Ovary (tissue), 3 donors: Measurements from ENCODE around the gene EEF2KMT.
"Not testable (repeated sequence)": the region's sequence is repeated elsewhere in the genome, so short reads cannot be mapped to it uniquely, and the experiment has no call there.

Source experiments
- CTCF ChIP-seq, 3 donors: fragments of 450-650 bp in 2 of 3; fragments of 200-600 bp in 1 of 3; IDR thresholded peaks; one replicate each; pipeline versions ENCODE4 v1.5.1 to v1.8.0; 2016 to 2022; ENCODE audit warnings: antibody characterized with exemption in 3 of 3, mild to moderate bottlenecking in 1 of 3
- EP300 ChIP-seq: sonication (generic); formaldehyde crosslinking; IDR thresholded peaks from one replicate; pipeline ENCODE4 v1.6.1; 2017; ENCODE audit warnings: antibody characterized with exemption
- POLR2A ChIP-seq: fragments of 450-650 bp; IDR thresholded peaks from one replicate; pipeline ENCODE4 v1.6.1; 2017; ENCODE audit warnings: antibody characterized with exemption, mild to moderate bottlenecking, moderate library complexity
- donor health status: DM: no; HTN: no; CAD: no.

- not testable (repeated sequence) for TF ChIP-seq CTCF (IDR thresholded peaks at IDR 0.05); EP300; POLR2A
These were observed 7.4 kb upstream of the EEF2KMT start for GRCh38 chr16:5105039-5105438.
